GM19328 (cell line): ENCODE measurements around the gene SPRYD3.

Experiments
- ATAC-seq: cut with Tn5 transposase; IDR thresholded peaks from one replicate; pipeline ENCODE4 v1.9.1; 2021; ENCODE audit warnings: mild to moderate bottlenecking, moderate library complexity; ENCODE audit not compliant: unreplicated experiment

Gene SPRYD3

GRCh38 chr12:53078425-53079225 is 565 bp downstream of the SPRYD3 start:
- ATAC-seq = no peak

- no peak for ATAC-seq
Measured at GRCh38 chr12:53077030-53077429, 2.2 kb downstream of the SPRYD3 start.

- no peak for ATAC-seq
Measured at GRCh38 chr12:53076461-53076860, 2.7 kb downstream of the SPRYD3 start.

GRCh38 chr12:53074999-53075370 is 4.2 kb downstream of the SPRYD3 start:
- ATAC-seq = no peak

GRCh38 chr12:53074283-53074998 is 4.7 kb downstream of the SPRYD3 start:
- no peak for ATAC-seq

- no peak for ATAC-seq
Measured at GRCh38 chr12:53073881-53074280, 5.3 kb downstream of the SPRYD3 start.

- no peak for ATAC-seq
Measured at GRCh38 chr12:53071591-53072551, 7.3 kb downstream of the SPRYD3 start.

- no peak for ATAC-seq
Measured at GRCh38 chr12:53070877-53071492, 8.2 kb downstream of the SPRYD3 start.

- ATAC-seq = no peak
Measured at GRCh38 chr12:53069621-53070410, 9.4 kb downstream of the SPRYD3 start.

GRCh38 chr12:53068811-53069585 is 10.2 kb downstream of the SPRYD3 start:
- ATAC-seq = no peak

GRCh38 chr12:53067993-53068770 is 11.0 kb downstream of the SPRYD3 start:
- ATAC-seq = no peak

GRCh38 chr12:53067074-53067992 is 11.9 kb downstream of the SPRYD3 start:
- ATAC-seq = no peak

- ATAC-seq = no peak
Measured at GRCh38 chr12:53065975-53066931, 12.9 kb downstream of the SPRYD3 start.

- no peak for ATAC-seq
Measured at GRCh38 chr12:53065470-53065869, 13.7 kb downstream of the SPRYD3 start.

- ATAC-seq = no peak
Measured at GRCh38 chr12:53064613-53065436, 14.4 kb downstream of the SPRYD3 start.
